HL-60 (cell line): ENCODE measurements around the gene PPP1R37.

Source experiments
- DNase-seq, 2 experiments: peaks; one replicate each; pipeline ENCODE4 v3.0.0-alpha.2; 2010 to 2020; ENCODE audit warnings: low read depth in 1 of 2, low spot score in 1 of 2
- H3K27ac ChIP-seq: fragments of 250-450 bp; sonication (Bioruptor Pico); replicated peaks from 2 replicates; pipeline ENCODE4 v1.5.1; 2020; ENCODE audit warnings: mild to moderate bottlenecking, moderate library complexity
- H3K27me3 ChIP-seq: fragments of 250-450 bp; sonication (Bioruptor Pico); 2 replicates; pipeline ENCODE4 v1.5.1; 2021; ENCODE audit warnings: mild to moderate bottlenecking, moderate library complexity; ENCODE audit not compliant: insufficient read depth, poor library complexity, severe bottlenecking
- H3K4me3 ChIP-seq: replicated peaks from 2 replicates; pipeline ENCODE4 v1.5.1; 2011; ENCODE audit warnings: mild to moderate bottlenecking, control low read depth, low read length; ENCODE audit not compliant: insufficient read depth
- CTCF ChIP-seq: IDR thresholded peaks from one replicate; pipeline ENCODE4 v1.5.1; 2011; ENCODE audit warnings: low read length, control low read depth, inconsistent platforms; ENCODE audit not compliant: insufficient read depth
- GABPA ChIP-seq: IDR thresholded peaks from 2 replicates; pipeline ENCODE4 v1.6.1; 2012; ENCODE audit warnings: low read depth
- POLR2AphosphoS5 ChIP-seq: IDR thresholded peaks from 2 replicates; pipeline ENCODE4 v1.6.1; 2012; ENCODE audit warnings: low read depth
- SPI1 ChIP-seq: IDR thresholded peaks from 2 replicates; pipeline ENCODE4 v1.6.1; 2012; ENCODE audit warnings: low read depth, mild to moderate bottlenecking, borderline replicate concordance
- TF ChIP-seq, protein P1 (sequence below): IDR thresholded peaks from 2 replicates; pipeline ENCODE4 v1.6.1; 2012; ENCODE audit warnings: low read depth; ENCODE audit not compliant: insufficient replicate concordance

The PPP1R37 gene

GRCh38 chr19:45137179-45137761, 44.3 kb downstream of the PPP1R37 start:
- no peak overlapping the region for H3K27ac ChIP-seq
- no peaks in the 10 kb centered on the region for H3K27me3 ChIP-seq
- H3K4me3 ChIP-seq, result no peak overlapping the region
- no peak for DNase-seq
- TF ChIP-seq SPI1 (no peak), GABPA (no peak), POLR2AphosphoS5 (no peak), CTCF (no peak)
- TF ChIP-seq, protein P1, sequence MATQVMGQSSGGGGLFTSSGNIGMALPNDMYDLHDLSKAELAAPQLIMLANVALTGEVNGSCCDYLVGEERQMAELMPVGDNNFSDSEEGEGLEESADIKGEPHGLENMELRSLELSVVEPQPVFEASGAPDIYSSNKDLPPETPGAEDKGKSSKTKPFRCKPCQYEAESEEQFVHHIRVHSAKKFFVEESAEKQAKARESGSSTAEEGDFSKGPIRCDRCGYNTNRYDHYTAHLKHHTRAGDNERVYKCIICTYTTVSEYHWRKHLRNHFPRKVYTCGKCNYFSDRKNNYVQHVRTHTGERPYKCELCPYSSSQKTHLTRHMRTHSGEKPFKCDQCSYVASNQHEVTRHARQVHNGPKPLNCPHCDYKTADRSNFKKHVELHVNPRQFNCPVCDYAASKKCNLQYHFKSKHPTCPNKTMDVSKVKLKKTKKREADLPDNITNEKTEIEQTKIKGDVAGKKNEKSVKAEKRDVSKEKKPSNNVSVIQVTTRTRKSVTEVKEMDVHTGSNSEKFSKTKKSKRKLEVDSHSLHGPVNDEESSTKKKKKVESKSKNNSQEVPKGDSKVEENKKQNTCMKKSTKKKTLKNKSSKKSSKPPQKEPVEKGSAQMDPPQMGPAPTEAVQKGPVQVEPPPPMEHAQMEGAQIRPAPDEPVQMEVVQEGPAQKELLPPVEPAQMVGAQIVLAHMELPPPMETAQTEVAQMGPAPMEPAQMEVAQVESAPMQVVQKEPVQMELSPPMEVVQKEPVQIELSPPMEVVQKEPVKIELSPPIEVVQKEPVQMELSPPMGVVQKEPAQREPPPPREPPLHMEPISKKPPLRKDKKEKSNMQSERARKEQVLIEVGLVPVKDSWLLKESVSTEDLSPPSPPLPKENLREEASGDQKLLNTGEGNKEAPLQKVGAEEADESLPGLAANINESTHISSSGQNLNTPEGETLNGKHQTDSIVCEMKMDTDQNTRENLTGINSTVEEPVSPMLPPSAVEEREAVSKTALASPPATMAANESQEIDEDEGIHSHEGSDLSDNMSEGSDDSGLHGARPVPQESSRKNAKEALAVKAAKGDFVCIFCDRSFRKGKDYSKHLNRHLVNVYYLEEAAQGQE, result no peak

- H3K27ac ChIP-seq, result no peak overlapping the region
- TF ChIP-seq POLR2AphosphoS5, result no peak
- H3K4me3 ChIP-seq, result no peak overlapping the region
- H3K27me3 ChIP-seq, result no peaks in the 10 kb centered on the region
- no peak for DNase-seq
These were observed 45.3 kb downstream of the PPP1R37 start for GRCh38 chr19:45138303-45138751.

DNA sequence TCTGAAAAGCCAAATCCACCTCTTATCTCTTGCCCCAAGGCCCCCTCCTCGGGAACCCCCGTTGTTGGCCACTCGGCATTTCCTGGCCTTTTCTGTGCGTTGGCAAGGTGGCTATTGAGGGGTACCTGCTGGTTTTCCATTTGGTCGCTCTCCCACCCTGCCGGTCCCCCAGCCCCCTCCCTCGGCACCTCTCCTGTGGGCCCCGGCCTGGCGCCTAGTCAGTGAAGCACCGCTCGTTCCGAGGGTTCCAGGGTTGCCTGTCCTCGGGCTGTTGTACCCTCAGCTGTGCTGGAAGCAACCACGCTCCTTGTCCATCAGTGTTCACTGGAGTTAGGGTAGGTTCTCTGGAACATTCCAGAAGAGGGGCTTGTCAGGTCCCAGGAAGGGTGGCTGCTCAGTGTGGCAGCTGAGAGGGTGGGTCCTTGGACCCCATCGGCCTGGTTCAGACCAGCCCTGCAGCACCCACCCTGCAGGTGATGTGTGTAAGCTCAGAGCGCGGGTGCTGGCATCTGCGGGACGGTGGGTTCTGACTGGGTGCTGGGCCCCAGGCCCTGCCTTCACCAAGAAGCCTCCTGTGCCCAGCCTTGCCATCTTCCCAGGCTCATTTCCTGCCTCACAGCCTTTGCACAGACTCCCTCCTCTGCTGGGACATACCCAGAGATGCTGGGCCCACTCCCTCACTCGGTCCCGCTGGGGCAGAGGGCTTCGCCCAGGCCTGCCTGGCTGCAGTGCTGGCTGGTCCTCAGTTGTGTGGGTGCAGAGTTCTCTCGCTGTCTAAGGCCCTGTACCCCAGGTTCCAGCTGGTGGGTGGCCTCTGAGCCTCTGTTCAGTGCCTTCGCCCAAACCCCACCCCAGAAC, 46.5 kb downstream of the PPP1R37 start:
- H3K4me3 ChIP-seq, result no peak overlapping the region
- DNase-seq, result no peak
- H3K27ac ChIP-seq, result no peak overlapping the region
- no peak for TF ChIP-seq CTCF
- no peak for TF ChIP-seq SPI1
- no peak for TF ChIP-seq POLR2AphosphoS5
- no peak for TF ChIP-seq GABPA
- TF ChIP-seq, protein P1, result no peak
- no peaks in the 10 kb centered on the region for H3K27me3 ChIP-seq

GRCh38 chr19:45140144-45140503, 47.1 kb downstream of the PPP1R37 start:
- TF ChIP-seq, protein P1, result no peak
- TF ChIP-seq GABPA (no peak), SPI1 (no peak), CTCF (no peak), POLR2AphosphoS5 (no peak)
- Histone ChIP-seq H3K27ac (no peak overlapping the region), H3K27me3 (no peaks in the 10 kb centered on the region), H3K4me3 (no peak overlapping the region)
- DNase-seq, result no peak
